ENCODE measurements around the gene CASP1.
"Not testable (repeated sequence)": the region's sequence is repeated elsewhere in the genome, so short reads cannot be mapped to it uniquely, and the experiment has no call there.

CASP1 gene

GRCh38 chr11:105034813-105035620 is at the start of gene CASP1:
TSS of gene CASP1 (minus strand) at chr11:105035144. CDS start at chr11:105035113, 31 bp downstream.
- Histone ChIP-seq H3K27me3 (no peaks in the 10 kb centered on the region), H3K4me3 (no peak within 1 kb of the TSS), H3K9ac (peak within 1 kb of the TSS; percentile 47; the same call in 1 of the 2 replicates), H3K36me3 (no peaks in the 10 kb centered on the region), H3K4me2 (peak within 1 kb of the TSS; percentile 56), H3K27ac (peak within 1 kb of the TSS; percentile 56; the same call in 1 of the 2 replicates), H3K4me1 (0 out of 2 replicates have a peak, but pooled peaks cover 8% of the 10 kb centered on the region), H3K9me3 (peaks cover 18% of the 10 kb centered on the region), H4K20me1 (no peaks in the 10 kb centered on the region)
- no peak for TF ChIP-seq Cebpa-rat (IDR thresholded peaks at IDR 0.05)

GRCh38 chr11:105081412-105082150 is 46.6 kb upstream of the CASP1 start:
- H3K4me2 ChIP-seq, result no peak overlapping the region
- H3K27me3 ChIP-seq, result no peaks in the 10 kb centered on the region
- no peaks in the 10 kb centered on the region for H3K36me3 ChIP-seq
- H4K20me1 ChIP-seq, result no peaks in the 10 kb centered on the region
- H3K9ac ChIP-seq, result no peak overlapping the region
- H3K4me1 ChIP-seq, result 0 out of 2 replicates have a peak, but pooled peaks cover 6% of the 10 kb centered on the region
- no peak for TF ChIP-seq Cebpa-rat (IDR thresholded peaks at IDR 0.05)
- no peak overlapping the region for H3K27ac ChIP-seq
- H3K9me3 ChIP-seq, result no peaks in the 10 kb centered on the region
- H3K4me3 ChIP-seq, result no peak overlapping the region

- not testable (repeated sequence) for H3K4me3 ChIP-seq, H3K4me1 ChIP-seq, H3K27me3 ChIP-seq, H3K27ac ChIP-seq, H3K36me3 ChIP-seq, H3K9ac ChIP-seq, H3K9me3 ChIP-seq, H4K20me1 ChIP-seq
- H3K4me2 ChIP-seq, result 0 out of 2 replicates have a peak overlapping the region, but pooled peaks have one; percentile 3
Observed at GRCh38 chr11:105080171-105080906, 45.4 kb upstream of the CASP1 start.

GRCh38 chr11:105078283-105078682 is 43.3 kb upstream of the CASP1 start:
- no peak for TF ChIP-seq Cebpa-rat (IDR thresholded peaks at IDR 0.05)
- H3K9ac ChIP-seq, result no peak overlapping the region
- H3K4me2 ChIP-seq, result no peak overlapping the region
- no peak overlapping the region for H3K4me3 ChIP-seq
- H3K27me3 ChIP-seq, result no peaks in the 10 kb centered on the region
- 0 out of 2 replicates have a peak, but pooled peaks cover 6% of the 10 kb centered on the region for H3K4me1 ChIP-seq
- no peaks in the 10 kb centered on the region for H4K20me1 ChIP-seq
- H3K9me3 ChIP-seq, result no peaks in the 10 kb centered on the region
- H3K27ac ChIP-seq, result no peak overlapping the region
- no peaks in the 10 kb centered on the region for H3K36me3 ChIP-seq

- not testable (repeated sequence) for H3K27ac ChIP-seq, H4K20me1 ChIP-seq, H3K4me2 ChIP-seq, H3K9ac ChIP-seq, H3K27me3 ChIP-seq, H3K4me3 ChIP-seq, H3K9me3 ChIP-seq, H3K4me1 ChIP-seq, H3K36me3 ChIP-seq
Observed at GRCh38 chr11:105077141-105077790, 42.3 kb upstream of the CASP1 start.

- no peak overlapping the region for H3K27ac ChIP-seq
- H3K4me1 ChIP-seq, result no peaks in the 10 kb centered on the region
- no peaks in the 10 kb centered on the region for H3K9me3 ChIP-seq
- TF ChIP-seq Cebpa-rat (IDR thresholded peaks at IDR 0.05), result no peak
- no peak overlapping the region for H3K4me3 ChIP-seq
- no peak overlapping the region for H3K4me2 ChIP-seq
- no peaks in the 10 kb centered on the region for H4K20me1 ChIP-seq
- H3K27me3 ChIP-seq, result no peaks in the 10 kb centered on the region
- H3K9ac ChIP-seq, result no peak overlapping the region
- H3K36me3 ChIP-seq, result no peaks in the 10 kb centered on the region
Observed at GRCh38 chr11:105074166-105074530, 39.2 kb upstream of the CASP1 start.

- Histone ChIP-seq H3K4me1 (no peaks in the 10 kb centered on the region), H3K27ac (no peak overlapping the region), H3K36me3 (no peaks in the 10 kb centered on the region), H3K9me3 (no peaks in the 10 kb centered on the region), H3K9ac (no peak overlapping the region), H3K4me3 (no peak overlapping the region), H3K4me2 (no peak overlapping the region), H4K20me1 (no peaks in the 10 kb centered on the region), H3K27me3 (no peaks in the 10 kb centered on the region)
- TF ChIP-seq Cebpa-rat (IDR thresholded peaks at IDR 0.05), result no peak
Observed at GRCh38 chr11:105073456-105074165, 38.7 kb upstream of the CASP1 start.

- H3K27ac ChIP-seq, H4K20me1 ChIP-seq, H3K4me1 ChIP-seq, H3K36me3 ChIP-seq, H3K9me3 ChIP-seq, H3K27me3 ChIP-seq, H3K9ac ChIP-seq, H3K4me2 ChIP-seq, H3K4me3 ChIP-seq: not testable (repeated sequence)
Observed at GRCh38 chr11:105072080-105072479, 37.1 kb upstream of the CASP1 start.

- no peaks in the 10 kb centered on the region for H3K36me3 ChIP-seq
- no peaks in the 10 kb centered on the region for H3K4me1 ChIP-seq
- no peaks in the 10 kb centered on the region for H3K27me3 ChIP-seq
- no peak overlapping the region for H3K4me3 ChIP-seq
- H3K4me2 ChIP-seq, result no peak overlapping the region
- H3K27ac ChIP-seq, result no peak overlapping the region
- H3K9me3 ChIP-seq, result no peaks in the 10 kb centered on the region
- H3K9ac ChIP-seq, result no peak overlapping the region
- no peak for TF ChIP-seq Cebpa-rat (IDR thresholded peaks at IDR 0.05)
- no peaks in the 10 kb centered on the region for H4K20me1 ChIP-seq
Observed at GRCh38 chr11:105071089-105071732, 36.3 kb upstream of the CASP1 start.
